ENCODE results near the gene SRRM2. TPM values are rescaled to one million over a fixed set of nuclear protein-coding genes. Genes with fewer than 3 reads are reported as not detected.
A peak's percentile ranks its signal among the peaks of the same experiment; 100 is the strongest.

The SRRM2 gene
- polyA plus RNA-seq, 4 donors, result 329 to 655 (median 496) TPM

DNA sequence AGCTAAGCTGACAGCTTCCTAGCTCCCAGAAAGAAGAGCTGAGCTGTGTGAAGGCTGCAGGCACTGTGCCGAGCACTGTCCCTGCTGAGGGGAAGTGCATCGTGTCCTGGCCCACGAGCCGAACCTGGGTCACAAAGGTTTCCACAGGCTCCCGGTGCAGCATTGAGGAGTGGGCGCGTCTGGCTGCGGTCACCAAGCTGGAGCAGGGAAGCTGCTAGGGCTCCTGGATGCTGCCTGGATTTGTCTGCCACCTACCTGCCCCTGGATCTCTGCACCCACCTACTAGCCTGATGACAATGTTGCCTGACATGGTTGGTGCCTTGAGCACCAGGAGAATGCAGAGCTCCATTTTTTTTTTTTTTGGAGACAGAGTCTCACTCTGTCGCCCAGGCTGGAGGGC, 6.5 kb upstream of the SRRM2 start:
- 87 to 95% (median 91%) methylated on average over 9 of the region's 9 CpGs for WGBS, 3 donors
- Histone ChIP-seq H3K4me3 (ENCODE audit: low read depth in 1 of 3, low read length in 3 of 3) (no peak overlapping the region), H3K9me3 (ENCODE audit: control insufficient read depth in 2 of 2, insufficient read depth in 1 of 2, low read depth in 1 of 2, low read length in 1 of 2) (no peaks in the 10 kb centered on the region), H3K4me1 (ENCODE audit: control insufficient read depth in 3 of 3, insufficient read depth in 2 of 3, low read depth in 1 of 3, low read length in 2 of 3) (no peaks in the 10 kb centered on the region), H3K27me3 (ENCODE audit: control insufficient read depth in 3 of 3, insufficient read depth in 3 of 3, low read length in 3 of 3) (peaks cover 0 to 3% (median 0%) of the 10 kb centered on the region in 3 donors), H3K27ac (ENCODE audit: low read depth in 1 of 3, low read length in 2 of 3) (no peak overlapping the region), H3K36me3 (ENCODE audit: control insufficient read depth in 3 of 3, insufficient read depth in 2 of 3, low read depth in 1 of 3, low read length in 3 of 3) (peaks cover 0 to 10% (median 0%) of the 10 kb centered on the region in 3 donors)
- DNase-seq (no peak), FAIRE-seq (no peak)

DNA sequence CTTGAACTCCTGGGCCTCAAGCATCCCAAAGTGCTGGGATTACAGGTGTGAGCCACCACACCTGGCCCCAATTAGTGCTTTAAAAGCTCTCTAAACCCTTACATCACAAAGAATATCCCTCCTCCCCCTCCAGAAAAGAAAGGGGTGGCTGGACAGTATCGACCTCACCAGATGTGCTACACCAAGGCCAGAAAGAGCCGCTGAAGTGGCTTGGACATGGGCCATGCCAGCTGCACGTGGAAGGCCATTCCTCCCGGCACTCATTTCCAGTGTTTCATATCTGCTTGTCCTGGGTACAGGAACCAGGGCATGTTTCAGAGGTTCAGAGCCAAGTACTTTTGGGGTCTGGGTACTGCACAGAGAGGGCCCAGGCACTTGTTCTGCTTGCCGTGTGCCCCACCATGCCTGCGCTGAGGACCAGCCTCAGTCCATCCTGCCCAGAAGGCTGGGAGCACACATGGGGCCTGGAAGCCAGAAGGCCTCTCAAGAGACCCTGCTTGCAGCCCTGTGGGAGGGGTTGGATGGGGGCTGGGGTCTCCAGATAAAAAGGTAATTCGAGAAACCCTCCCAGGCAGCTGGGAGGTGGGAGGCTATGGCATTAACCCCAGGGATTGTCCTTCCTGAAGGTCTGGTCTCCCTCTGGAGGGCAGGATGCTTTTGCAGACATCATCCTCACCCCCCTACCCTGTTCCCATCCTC, 3.5 kb upstream of the SRRM2 start:
- peaks cover 0 to 3% (median 0%) of the 10 kb centered on the region in 3 donors for H3K27me3 ChIP-seq (ENCODE audit: control insufficient read depth in 3 of 3, insufficient read depth in 3 of 3, low read length in 3 of 3)
- no peak overlapping the region for H3K27ac ChIP-seq (ENCODE audit: low read depth in 1 of 3, low read length in 2 of 3)
- H3K4me3 ChIP-seq (ENCODE audit: low read depth in 1 of 3, low read length in 3 of 3), result no peak overlapping the region
- H3K9me3 ChIP-seq (ENCODE audit: control insufficient read depth in 2 of 2, insufficient read depth in 1 of 2, low read depth in 1 of 2, low read length in 1 of 2), result peaks cover 0 to 10% of the 10 kb centered on the region in 2 donors
- peaks cover 0 to 6% (median 0%) of the 10 kb centered on the region in 3 donors for H3K4me1 ChIP-seq (ENCODE audit: control insufficient read depth in 3 of 3, insufficient read depth in 2 of 3, low read depth in 1 of 3, low read length in 2 of 3)
- no peak for DNase-seq
- 87 to 91% (median 87%) methylated on average over 7 of the region's 7 CpGs for WGBS, 3 donors
- no peak for FAIRE-seq
- peaks cover 0 to 10% (median 0%) of the 10 kb centered on the region in 3 donors for H3K36me3 ChIP-seq (ENCODE audit: control insufficient read depth in 3 of 3, insufficient read depth in 2 of 3, low read depth in 1 of 3, low read length in 3 of 3)

DNA sequence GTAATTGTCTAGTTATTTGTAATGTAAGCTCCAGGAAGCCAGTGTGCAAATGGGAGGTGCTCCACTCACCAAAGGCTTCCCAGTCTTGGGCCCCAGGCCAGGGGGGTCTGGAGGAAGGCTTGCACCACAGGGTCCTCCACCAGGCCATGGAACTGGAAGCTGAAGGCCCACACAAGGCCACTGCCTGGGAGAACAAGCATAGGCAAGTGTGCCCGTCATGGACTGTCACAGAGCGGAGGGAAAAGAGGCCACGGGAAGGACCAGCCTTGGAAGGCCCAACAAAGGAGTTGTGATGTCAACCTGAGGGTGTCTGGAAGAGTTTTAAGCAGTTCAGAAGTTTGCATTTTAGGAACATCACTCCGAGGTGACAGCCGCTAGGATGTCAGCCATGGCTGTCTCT, 3.0 kb upstream of the SRRM2 start:
- FAIRE-seq (no peak), DNase-seq (no peak)
- no peak overlapping the region for H3K27ac ChIP-seq (ENCODE audit: low read depth in 1 of 3, low read length in 2 of 3)
- H3K4me3 ChIP-seq (ENCODE audit: low read depth in 1 of 3, low read length in 3 of 3), result no peak overlapping the region
- H3K36me3 ChIP-seq (ENCODE audit: control insufficient read depth in 3 of 3, insufficient read depth in 2 of 3, low read depth in 1 of 3, low read length in 3 of 3), result peaks cover 0 to 13% (median 0%) of the 10 kb centered on the region in 3 donors
- peaks cover 0 to 10% of the 10 kb centered on the region in 2 donors for H3K9me3 ChIP-seq (ENCODE audit: control insufficient read depth in 2 of 2, insufficient read depth in 1 of 2, low read depth in 1 of 2, low read length in 1 of 2)
- H3K27me3 ChIP-seq (ENCODE audit: control insufficient read depth in 3 of 3, insufficient read depth in 3 of 3, low read length in 3 of 3), result peaks cover 0 to 3% (median 0%) of the 10 kb centered on the region in 3 donors
- H3K4me1 ChIP-seq (ENCODE audit: control insufficient read depth in 3 of 3, insufficient read depth in 2 of 3, low read depth in 1 of 3, low read length in 2 of 3), result peaks cover 0 to 8% (median 1%) of the 10 kb centered on the region in 3 donors
- 96 to 100% (median 99%) methylated on average over 5 of the region's 5 CpGs for WGBS, 3 donors

DNA sequence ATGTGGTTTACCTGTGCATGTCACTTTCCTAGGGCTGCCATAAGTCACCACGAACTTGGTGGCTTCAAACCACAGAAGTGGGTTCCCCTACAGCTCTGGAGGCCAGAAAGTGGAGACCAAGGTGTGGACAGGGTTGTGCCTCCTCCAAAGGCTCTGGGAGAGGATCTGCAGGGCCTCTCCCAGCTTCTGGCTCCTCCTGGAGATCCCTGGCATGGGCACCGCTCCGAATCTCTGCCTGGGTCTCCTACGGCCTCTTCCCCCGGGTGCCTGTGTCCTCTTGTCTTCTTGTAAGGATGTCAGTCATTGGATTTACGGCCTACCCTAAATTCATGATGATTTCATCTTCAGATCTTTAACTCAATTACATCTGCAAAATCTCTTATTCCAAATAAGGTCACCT, 2.5 kb upstream of the SRRM2 start:
- H3K27me3 ChIP-seq (ENCODE audit: control insufficient read depth in 3 of 3, insufficient read depth in 3 of 3, low read length in 3 of 3), result peaks cover 0 to 2% (median 0%) of the 10 kb centered on the region in 3 donors
- FAIRE-seq, result no peak
- no peak for DNase-seq

DNA sequence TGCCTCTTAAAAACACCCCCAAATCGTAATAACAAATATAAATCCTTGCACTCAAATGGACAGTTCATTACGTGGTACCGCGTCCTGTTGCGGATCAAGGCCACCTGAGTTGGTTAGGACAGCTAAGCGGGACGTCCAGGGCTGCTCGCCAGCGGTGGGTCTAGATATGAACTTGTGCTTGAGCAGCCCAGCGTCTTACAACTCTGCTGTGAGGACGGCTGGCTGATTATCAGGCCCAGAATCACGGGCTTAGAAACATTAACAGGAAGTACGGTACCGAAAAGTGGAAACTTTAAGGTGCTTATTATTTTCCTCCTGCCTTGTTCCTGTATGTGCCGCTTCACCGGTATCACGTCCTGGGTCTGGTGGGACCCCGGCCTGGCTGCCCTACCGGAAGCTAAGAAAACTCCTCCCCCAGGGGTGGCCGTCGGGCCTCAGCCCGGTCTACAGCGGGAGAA, 832 bp upstream of the SRRM2 start:
- DNase-seq, result no peak
- Histone ChIP-seq H3K27ac (ENCODE audit: low read depth in 1 of 3, low read length in 2 of 3) (peak overlapping the region; percentile 94 to 99 (median 99)), H3K4me3 (ENCODE audit: low read depth in 1 of 3, low read length in 3 of 3) (peak overlapping the region; percentile 17 to 97 (median 95)), H3K36me3 (ENCODE audit: control insufficient read depth in 3 of 3, insufficient read depth in 2 of 3, low read depth in 1 of 3, low read length in 3 of 3) (peaks cover 0 to 18% (median 3%) of the 10 kb centered on the region in 3 donors), H3K9me3 (ENCODE audit: control insufficient read depth in 2 of 2, insufficient read depth in 1 of 2, low read depth in 1 of 2, low read length in 1 of 2) (peaks cover 0 to 10% of the 10 kb centered on the region in 2 donors), H3K27me3 (ENCODE audit: control insufficient read depth in 3 of 3, insufficient read depth in 3 of 3, low read length in 3 of 3) (no peaks in the 10 kb centered on the region), H3K4me1 (ENCODE audit: control insufficient read depth in 3 of 3, insufficient read depth in 2 of 3, low read depth in 1 of 3, low read length in 2 of 3) (peaks cover 5 to 21% (median 18%) of the 10 kb centered on the region in 3 donors)
- FAIRE-seq, result no peak
- WGBS, 3 donors, result 57 to 78% (median 70%) methylated on average over 23 of the region's 23 CpGs

More for the DNA sequence above, 2.5 kb upstream of the SRRM2 start:
- Histone ChIP-seq H3K4me1 (ENCODE audit: control insufficient read depth in 3 of 3, insufficient read depth in 2 of 3, low read depth in 1 of 3, low read length in 2 of 3) (peaks cover 0 to 11% (median 4%) of the 10 kb centered on the region in 3 donors), H3K36me3 (ENCODE audit: control insufficient read depth in 3 of 3, insufficient read depth in 2 of 3, low read depth in 1 of 3, low read length in 3 of 3) (peaks cover 0 to 13% (median 0%) of the 10 kb centered on the region in 3 donors), H3K27ac (ENCODE audit: low read depth in 1 of 3, low read length in 2 of 3) (no peak overlapping the region), H3K4me3 (ENCODE audit: low read depth in 1 of 3, low read length in 3 of 3) (no peak overlapping the region), H3K9me3 (ENCODE audit: control insufficient read depth in 2 of 2, insufficient read depth in 1 of 2, low read depth in 1 of 2, low read length in 1 of 2) (peaks cover 0 to 10% of the 10 kb centered on the region in 2 donors)
- 95 to 96% (median 95%) methylated on average over 6 of the region's 6 CpGs for WGBS, 3 donors

DNA sequence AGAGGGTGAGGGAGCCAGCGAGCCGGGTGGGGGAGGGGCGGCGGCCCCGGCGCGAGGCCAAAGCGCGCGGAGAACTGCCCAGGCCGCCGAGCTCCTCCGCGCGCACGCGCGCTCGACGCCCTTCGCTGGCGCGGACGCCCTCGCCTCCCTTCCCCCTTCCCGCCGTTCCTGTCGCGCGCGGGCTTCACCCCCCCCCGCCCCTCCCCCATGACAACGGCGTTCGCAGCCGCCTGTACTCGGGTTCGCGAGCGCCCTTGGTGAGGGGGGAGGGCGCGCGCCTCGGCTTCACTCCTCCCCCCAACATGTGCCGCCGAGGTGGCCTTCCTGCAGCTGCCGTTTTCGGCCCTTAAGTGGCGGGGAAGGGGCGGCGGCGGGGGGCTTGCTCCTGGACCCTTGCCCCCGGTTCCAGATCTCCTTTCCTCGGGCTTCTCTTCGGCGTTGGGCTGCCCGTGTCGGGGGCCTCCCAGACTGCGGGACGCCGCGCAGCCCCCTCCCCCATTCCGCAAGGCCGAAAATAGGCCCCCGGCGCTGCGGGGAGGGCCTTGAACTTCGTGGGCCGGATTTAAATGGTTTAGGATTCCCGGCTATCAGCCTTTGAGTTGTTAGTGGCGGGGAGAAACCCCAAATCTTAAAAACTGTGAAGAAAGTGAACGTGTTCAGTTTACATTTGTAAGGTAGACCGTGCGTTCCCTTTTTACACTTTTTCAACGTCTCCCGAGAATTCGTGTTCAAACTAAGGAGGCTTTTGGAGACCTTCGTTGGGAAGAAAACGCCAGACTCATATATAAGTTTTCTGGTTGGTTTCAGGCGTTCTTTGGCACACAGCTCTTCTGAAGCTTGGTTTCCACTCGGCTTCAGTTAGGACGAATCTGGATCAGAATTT, 653 bp downstream of the SRRM2 start:
- DNase-seq, result peak in 1 of 2 donors; percentile 79
- H3K4me3 ChIP-seq (ENCODE audit: low read depth in 1 of 3, low read length in 3 of 3), result peak overlapping the region; percentile 93 to 97 (median 95)
- WGBS, 3 donors, result 0 to 1% (median 0%) methylated on average over 48 to 82 of the region's 82 CpGs
- no peaks in the 10 kb centered on the region for H3K27me3 ChIP-seq (ENCODE audit: control insufficient read depth in 3 of 3, insufficient read depth in 3 of 3, low read length in 3 of 3)
- peak overlapping the region; percentile 94 to 99 (median 99) for H3K27ac ChIP-seq (ENCODE audit: low read depth in 1 of 3, low read length in 2 of 3)
- peaks cover 0 to 29% (median 12%) of the 10 kb centered on the region in 3 donors for H3K36me3 ChIP-seq (ENCODE audit: control insufficient read depth in 3 of 3, insufficient read depth in 2 of 3, low read depth in 1 of 3, low read length in 3 of 3)
- peaks cover 0 to 10% of the 10 kb centered on the region in 2 donors for H3K9me3 ChIP-seq (ENCODE audit: control insufficient read depth in 2 of 2, insufficient read depth in 1 of 2, low read depth in 1 of 2, low read length in 1 of 2)
- FAIRE-seq, result no peak
- H3K4me1 ChIP-seq (ENCODE audit: control insufficient read depth in 3 of 3, insufficient read depth in 2 of 3, low read depth in 1 of 3, low read length in 2 of 3), result peaks cover 5 to 21% (median 18%) of the 10 kb centered on the region in 3 donors

DNA sequence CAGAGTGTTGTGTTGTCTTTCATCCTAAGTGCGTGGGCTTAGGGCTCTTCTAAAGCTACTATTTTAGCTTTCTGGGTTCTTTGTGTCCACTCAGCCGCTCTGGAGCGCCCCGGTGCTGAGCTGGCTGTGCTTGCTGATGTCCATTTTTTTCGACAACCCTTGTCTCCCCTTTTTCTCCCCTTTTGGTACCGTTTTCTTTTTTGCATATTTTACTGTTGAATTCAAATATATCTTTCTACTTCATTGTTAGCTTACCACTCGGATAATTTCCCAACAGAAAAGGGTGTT, 1.2 kb downstream of the SRRM2 start:
- DNase-seq, result peak in 1 of 2 donors; percentile 32
- FAIRE-seq, result no peak
- H3K9me3 ChIP-seq (ENCODE audit: control insufficient read depth in 2 of 2, insufficient read depth in 1 of 2, low read depth in 1 of 2, low read length in 1 of 2), result peaks cover 0 to 10% of the 10 kb centered on the region in 2 donors
- WGBS, 3 donors, result 0 to 6% (median 1%) methylated on average over 7 of the region's 7 CpGs
- H3K4me3 ChIP-seq (ENCODE audit: low read depth in 1 of 3, low read length in 3 of 3), result peak overlapping the region; percentile 93 to 97 (median 95)
- H3K27ac ChIP-seq (ENCODE audit: low read depth in 1 of 3, low read length in 2 of 3), result peak overlapping the region in 2 of 3 donors; percentile 94 to 99
- no peaks in the 10 kb centered on the region for H3K27me3 ChIP-seq (ENCODE audit: control insufficient read depth in 3 of 3, insufficient read depth in 3 of 3, low read length in 3 of 3)
- H3K36me3 ChIP-seq (ENCODE audit: control insufficient read depth in 3 of 3, insufficient read depth in 2 of 3, low read depth in 1 of 3, low read length in 3 of 3), result peaks cover 3 to 33% (median 14%) of the 10 kb centered on the region in 3 donors
- peaks cover 5 to 21% (median 18%) of the 10 kb centered on the region in 3 donors for H3K4me1 ChIP-seq (ENCODE audit: control insufficient read depth in 3 of 3, insufficient read depth in 2 of 3, low read depth in 1 of 3, low read length in 2 of 3)

DNA sequence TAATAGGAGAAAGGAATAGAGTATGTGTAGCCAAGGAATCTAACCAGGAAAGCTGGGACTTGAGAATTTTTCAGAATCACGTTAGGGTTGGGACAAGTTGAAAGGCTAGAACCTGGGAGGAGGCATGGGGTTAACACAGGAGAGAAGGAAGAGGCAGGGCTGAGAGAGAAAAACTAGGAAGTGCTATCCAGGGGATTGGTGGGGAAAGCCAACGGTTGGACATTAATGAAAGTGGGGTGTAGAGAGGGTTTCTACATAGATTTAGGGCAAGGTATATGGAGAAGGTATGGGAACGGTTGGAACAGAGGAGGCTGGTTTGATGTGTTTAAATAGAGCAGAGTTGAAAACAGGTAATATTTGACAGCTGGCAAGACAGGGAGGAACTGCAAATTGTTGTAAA, 2.7 kb downstream of the SRRM2 start:
- no peak for FAIRE-seq
- WGBS, 3 donors, result 22 to 25% (median 24%) methylated on average over 3 of the region's 3 CpGs

More for the DNA sequence above, 2.7 kb downstream of the SRRM2 start:
- DNase-seq, result no peak
- no peak overlapping the region for H3K4me3 ChIP-seq (ENCODE audit: low read depth in 1 of 3, low read length in 3 of 3)
- H3K4me1 ChIP-seq (ENCODE audit: control insufficient read depth in 3 of 3, insufficient read depth in 2 of 3, low read depth in 1 of 3, low read length in 2 of 3), result peaks cover 5 to 21% (median 18%) of the 10 kb centered on the region in 3 donors
- no peaks in the 10 kb centered on the region for H3K27me3 ChIP-seq (ENCODE audit: control insufficient read depth in 3 of 3, insufficient read depth in 3 of 3, low read length in 3 of 3)
- peaks cover 18 to 36% (median 27%) of the 10 kb centered on the region in 3 donors for H3K36me3 ChIP-seq (ENCODE audit: control insufficient read depth in 3 of 3, insufficient read depth in 2 of 3, low read depth in 1 of 3, low read length in 3 of 3)
- peaks cover 0 to 10% of the 10 kb centered on the region in 2 donors for H3K9me3 ChIP-seq (ENCODE audit: control insufficient read depth in 2 of 2, insufficient read depth in 1 of 2, low read depth in 1 of 2, low read length in 1 of 2)
- no peak overlapping the region for H3K27ac ChIP-seq (ENCODE audit: low read depth in 1 of 3, low read length in 2 of 3)
